Parathyroid adenoma (tissue), 2 donors: ENCODE measurements around the gene ARAP3.

Experiments used
- H2AFZ ChIP-seq: fragments of 300-600 bp; sonication (generic); one replicate; pipeline ENCODE4 v1.7.0; 2017; ENCODE audit warnings: antibody characterized with exemption, mild to moderate bottlenecking
- H3K27ac ChIP-seq: fragments of 300-600 bp; sonication (generic); one replicate; pipeline ENCODE4 v1.7.0; 2017
- H3K27me3 ChIP-seq: fragments of 300-600 bp; sonication (generic); one replicate; pipeline ENCODE4 v1.7.0; 2017; ENCODE audit warnings: low read length; ENCODE audit not compliant: control insufficient read depth, insufficient read depth
- H3K36me3 ChIP-seq: fragments of 300-600 bp; sonication (generic); one replicate; pipeline ENCODE4 v1.7.0; 2017; ENCODE audit warnings: low read length; ENCODE audit not compliant: control insufficient read depth, insufficient read depth
- H3K4me1 ChIP-seq: fragments of 300-600 bp; sonication (generic); one replicate; pipeline ENCODE4 v1.7.0; 2017; ENCODE audit warnings: control low read depth
- H3K4me2 ChIP-seq: fragments of 300-600 bp; sonication (generic); one replicate; pipeline ENCODE4 v1.7.0; 2017; ENCODE audit warnings: low read length
- H3K4me3 ChIP-seq: fragments of 300-600 bp; sonication (generic); one replicate; pipeline ENCODE4 v1.7.0; 2017; ENCODE audit warnings: low read depth, low read length
- H3K79me2 ChIP-seq: fragments of 300-600 bp; sonication (generic); one replicate; pipeline ENCODE4 v1.7.0; 2017; ENCODE audit warnings: control low read depth
- H3K9ac ChIP-seq: fragments of 300-600 bp; sonication (generic); one replicate; pipeline ENCODE4 v1.7.0; 2017; ENCODE audit warnings: mild to moderate bottlenecking
- H3K9me3 ChIP-seq: fragments of 300-600 bp; sonication (generic); one replicate; pipeline ENCODE4 v1.7.0; 2017; ENCODE audit warnings: low read length; ENCODE audit not compliant: control insufficient read depth
- TF ChIP-seq, protein P1 (sequence below): fragments of 300-600 bp; sonication (generic); IDR thresholded peaks from one replicate; pipeline ENCODE4 v1.7.0; 2017; ENCODE audit warnings: antibody characterized with exemption, mild to moderate bottlenecking
- donor health status: primary hyperparathyroidism.

Gene ARAP3

DNA sequence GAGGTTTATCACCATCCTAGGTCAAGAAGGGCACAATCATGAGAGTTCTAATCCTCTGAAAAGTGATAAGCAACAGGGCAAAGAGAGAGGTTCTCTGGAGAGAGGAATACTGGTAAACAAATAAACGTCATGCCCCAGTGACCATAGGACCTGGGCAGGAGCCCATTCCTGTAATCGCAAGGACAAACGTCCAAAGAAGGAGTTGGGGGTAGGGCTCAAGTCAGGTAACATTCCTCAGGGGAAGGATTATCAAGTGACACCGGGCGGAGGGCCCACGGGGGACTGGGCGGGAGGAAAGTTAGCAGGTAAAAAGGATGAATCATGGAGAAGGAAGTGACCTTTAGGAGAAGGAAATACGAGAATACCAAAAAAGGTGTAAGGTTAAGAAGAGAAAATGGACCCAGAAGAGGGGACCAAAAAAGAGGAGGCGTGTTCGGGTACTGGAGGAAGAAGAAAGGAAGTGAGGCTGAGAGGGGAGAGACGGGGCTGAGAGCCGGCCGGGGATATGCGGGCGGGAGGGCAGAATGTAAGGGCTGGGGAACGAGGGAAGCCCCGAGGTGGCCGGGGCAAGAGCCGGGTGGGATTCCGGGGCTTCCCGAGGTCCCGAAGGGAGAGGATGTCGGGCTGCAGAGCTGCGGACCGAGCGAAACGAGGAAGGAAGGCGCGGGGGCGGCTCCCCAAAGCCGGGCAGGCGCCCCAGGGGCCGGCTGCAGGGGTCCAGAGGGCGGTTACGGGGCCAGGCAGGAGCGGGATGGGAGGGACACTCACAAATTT, 63.8 kb downstream of the ARAP3 start:
- peaks cover 12% of the 10 kb centered on the region for H3K79me2 ChIP-seq
- peak overlapping the region; percentile 82 for H3K27ac ChIP-seq
- no peaks in the 10 kb centered on the region for H3K9me3 ChIP-seq
- H3K36me3 ChIP-seq = no peaks in the 10 kb centered on the region
- H3K4me3 ChIP-seq = peak overlapping the region; percentile 90
- H3K9ac ChIP-seq = peak overlapping the region; percentile 79
- TF ChIP-seq, protein P1, sequence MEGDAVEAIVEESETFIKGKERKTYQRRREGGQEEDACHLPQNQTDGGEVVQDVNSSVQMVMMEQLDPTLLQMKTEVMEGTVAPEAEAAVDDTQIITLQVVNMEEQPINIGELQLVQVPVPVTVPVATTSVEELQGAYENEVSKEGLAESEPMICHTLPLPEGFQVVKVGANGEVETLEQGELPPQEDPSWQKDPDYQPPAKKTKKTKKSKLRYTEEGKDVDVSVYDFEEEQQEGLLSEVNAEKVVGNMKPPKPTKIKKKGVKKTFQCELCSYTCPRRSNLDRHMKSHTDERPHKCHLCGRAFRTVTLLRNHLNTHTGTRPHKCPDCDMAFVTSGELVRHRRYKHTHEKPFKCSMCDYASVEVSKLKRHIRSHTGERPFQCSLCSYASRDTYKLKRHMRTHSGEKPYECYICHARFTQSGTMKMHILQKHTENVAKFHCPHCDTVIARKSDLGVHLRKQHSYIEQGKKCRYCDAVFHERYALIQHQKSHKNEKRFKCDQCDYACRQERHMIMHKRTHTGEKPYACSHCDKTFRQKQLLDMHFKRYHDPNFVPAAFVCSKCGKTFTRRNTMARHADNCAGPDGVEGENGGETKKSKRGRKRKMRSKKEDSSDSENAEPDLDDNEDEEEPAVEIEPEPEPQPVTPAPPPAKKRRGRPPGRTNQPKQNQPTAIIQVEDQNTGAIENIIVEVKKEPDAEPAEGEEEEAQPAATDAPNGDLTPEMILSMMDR = no peak
- H3K27me3 ChIP-seq = no peaks in the 10 kb centered on the region
- H3K4me1 ChIP-seq = peaks cover 14% of the 10 kb centered on the region
- peak overlapping the region; percentile 84 for H2AFZ ChIP-seq
- peak overlapping the region; percentile 86 for H3K4me2 ChIP-seq

DNA sequence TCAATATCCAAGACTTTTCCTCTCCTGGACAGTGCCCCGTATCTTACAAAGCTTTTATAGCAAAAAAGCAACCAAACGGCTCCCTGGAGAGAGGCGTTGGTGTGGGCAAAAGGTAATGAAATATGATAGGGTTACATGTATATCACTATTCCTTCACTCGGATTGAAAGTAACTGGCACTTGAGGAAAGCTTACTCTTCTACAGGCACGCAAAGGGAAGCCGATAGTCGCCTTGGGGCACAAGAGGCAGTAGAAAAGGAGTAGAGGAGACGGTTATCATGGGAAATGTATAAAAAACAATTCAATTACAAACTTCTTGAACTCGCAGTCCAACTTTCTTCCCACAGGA, 64.4 kb downstream of the ARAP3 start:
- peak overlapping the region; percentile 84 for H2AFZ ChIP-seq
- no peaks in the 10 kb centered on the region for H3K36me3 ChIP-seq
- H3K79me2 ChIP-seq = peaks cover 18% of the 10 kb centered on the region
- H3K4me2 ChIP-seq = peak overlapping the region; percentile 86
- peaks cover 14% of the 10 kb centered on the region for H3K4me1 ChIP-seq
- H3K9ac ChIP-seq = no peak overlapping the region
- no peaks in the 10 kb centered on the region for H3K9me3 ChIP-seq
- peak overlapping the region; percentile 82 for H3K27ac ChIP-seq
- TF ChIP-seq, protein P1 = no peak
- H3K4me3 ChIP-seq = peak overlapping the region; percentile 90
- no peaks in the 10 kb centered on the region for H3K27me3 ChIP-seq

DNA sequence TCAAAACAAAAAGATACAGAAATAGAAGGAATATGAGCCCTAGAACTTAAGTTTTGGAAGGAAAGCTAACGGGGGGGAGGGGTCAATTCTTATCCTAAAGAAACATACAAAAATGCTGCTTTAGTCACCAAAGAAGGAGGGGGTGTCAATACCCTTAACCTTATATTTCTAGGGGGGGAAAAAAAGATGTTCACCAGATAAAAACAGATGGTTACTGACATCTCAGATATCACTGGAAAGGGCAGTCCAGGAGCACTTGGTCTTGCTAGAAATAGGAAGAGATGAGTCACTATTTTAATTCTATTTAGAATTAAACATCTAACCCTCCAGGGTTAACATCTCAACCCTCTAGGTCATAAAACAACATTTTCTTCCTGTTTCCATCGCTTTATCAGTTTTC, 64.9 kb downstream of the ARAP3 start:
- Histone ChIP-seq H3K4me3 (peak overlapping the region; percentile 90), H3K79me2 (peaks cover 22% of the 10 kb centered on the region), H3K4me1 (peaks cover 14% of the 10 kb centered on the region), H3K27ac (peak overlapping the region; percentile 82), H2AFZ (no peak overlapping the region), H3K4me2 (peak overlapping the region; percentile 86), H3K9me3 (no peaks in the 10 kb centered on the region), H3K36me3 (no peaks in the 10 kb centered on the region), H3K27me3 (no peaks in the 10 kb centered on the region), H3K9ac (no peak overlapping the region)
- TF ChIP-seq, protein P1 = no peak

DNA sequence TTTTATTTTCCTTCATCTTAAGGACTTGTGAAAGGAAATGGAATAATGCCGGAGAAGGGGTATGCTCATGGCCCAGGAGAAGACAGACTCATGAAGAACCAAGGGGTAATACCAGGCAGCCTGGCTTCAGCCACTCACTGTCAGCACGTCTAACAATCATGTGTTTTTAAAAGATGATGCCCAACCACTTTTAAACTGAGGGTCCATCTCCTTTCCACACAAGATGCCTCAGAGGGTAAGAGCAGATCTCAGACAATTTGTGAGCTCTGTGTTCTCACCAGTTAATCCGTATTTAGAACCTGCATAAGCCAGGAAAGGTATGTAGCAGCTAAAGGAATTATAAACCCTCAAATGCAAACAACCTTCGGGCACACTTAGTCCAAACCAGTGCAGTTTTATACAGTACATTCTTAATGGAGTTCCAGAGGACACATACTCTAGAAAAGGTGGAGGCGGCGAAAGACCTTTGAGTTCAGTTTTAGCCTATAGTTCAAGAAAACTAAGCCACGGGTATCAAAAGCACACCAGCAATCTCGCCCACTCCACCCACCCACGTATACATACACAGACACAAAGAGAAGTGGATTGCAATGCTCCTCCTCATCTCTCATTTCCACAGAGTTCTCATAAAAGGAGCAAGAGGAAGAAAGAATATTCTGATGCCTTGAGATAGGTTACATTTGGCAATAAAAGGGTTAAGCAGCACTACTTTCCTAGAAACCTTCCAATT, 65.9 kb downstream of the ARAP3 start:
- Histone ChIP-seq H2AFZ (no peak overlapping the region), H3K4me1 (peaks cover 16% of the 10 kb centered on the region), H3K9ac (no peak overlapping the region), H3K27ac (no peak overlapping the region), H3K9me3 (no peaks in the 10 kb centered on the region), H3K4me2 (no peak overlapping the region), H3K27me3 (no peaks in the 10 kb centered on the region), H3K4me3 (no peak overlapping the region), H3K79me2 (peaks cover 29% of the 10 kb centered on the region), H3K36me3 (no peaks in the 10 kb centered on the region)
- TF ChIP-seq, protein P1 = no peak
